D721Med (cell line): ENCODE data around the gene WSCD2.

Experiments used
- DNase-seq: peaks from one replicate; pipeline ENCODE4 v3.0.0; 2011; ENCODE audit warnings: low spot score; ENCODE audit not compliant: insufficient read length
- FAIRE-seq: peaks from 2 replicates; lab custom pipeline; 2011; peaks lifted over from hg19 to GRCh38; lab: Jason Lieb, UNC
- TF ChIP-seq, protein P1 (sequence below): IDR thresholded peaks from 2 replicates; pipeline ENCODE4 v1.5.1; 2012; ENCODE audit warnings: mild to moderate bottlenecking, control low read depth; ENCODE audit not compliant: insufficient read depth; ENCODE audit errors: missing control alignments

Gene WSCD2

DNA sequence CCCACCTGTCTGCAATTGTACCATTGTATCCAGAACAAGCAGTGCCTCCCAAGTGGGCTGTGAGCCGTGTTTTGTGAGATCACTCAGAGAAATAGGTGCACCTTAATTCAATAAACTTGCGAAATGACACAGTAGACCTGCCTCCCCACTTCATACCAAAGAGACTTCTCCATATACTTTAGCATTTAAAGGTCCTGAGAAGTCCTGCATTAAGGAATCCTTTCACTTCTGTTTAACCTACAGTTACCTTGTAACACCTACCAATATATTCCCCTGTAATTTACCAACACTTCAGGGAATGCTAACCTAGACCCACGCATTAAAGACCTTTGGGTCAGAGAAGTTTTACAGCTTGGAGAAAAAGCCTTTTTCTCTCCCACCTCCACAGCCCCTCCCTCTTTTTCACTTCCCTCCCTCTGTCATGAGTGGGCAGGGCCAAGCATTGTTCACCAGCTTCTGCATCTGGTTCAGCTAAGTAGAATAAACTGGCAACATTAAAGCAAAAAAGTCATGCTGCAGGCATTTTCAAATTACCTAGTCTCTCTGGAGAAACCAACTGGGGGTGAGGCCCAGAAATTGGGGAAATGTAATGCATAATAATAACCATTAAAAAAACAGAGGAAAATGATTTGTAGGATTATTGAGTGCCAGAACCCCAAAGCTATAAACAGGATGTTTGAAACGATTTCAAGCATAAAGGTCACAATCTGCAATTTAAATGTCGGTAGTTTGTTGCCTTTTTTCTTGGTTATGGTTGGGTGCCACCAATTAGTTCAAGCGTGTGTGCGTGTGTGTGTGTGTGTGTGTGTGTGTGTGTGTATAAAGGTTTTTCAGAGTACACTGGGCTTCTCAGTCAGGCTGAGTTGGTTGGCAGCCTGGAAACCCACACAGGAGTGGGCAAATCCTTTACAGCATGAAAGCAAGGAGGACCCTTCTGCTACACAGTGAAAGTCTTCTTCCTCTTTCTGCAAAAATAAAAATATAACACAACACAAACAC is 13.7 kb upstream of the WSCD2 start:
- DNase-seq (no peak), FAIRE-seq (no peak)
- TF ChIP-seq, protein P1, sequence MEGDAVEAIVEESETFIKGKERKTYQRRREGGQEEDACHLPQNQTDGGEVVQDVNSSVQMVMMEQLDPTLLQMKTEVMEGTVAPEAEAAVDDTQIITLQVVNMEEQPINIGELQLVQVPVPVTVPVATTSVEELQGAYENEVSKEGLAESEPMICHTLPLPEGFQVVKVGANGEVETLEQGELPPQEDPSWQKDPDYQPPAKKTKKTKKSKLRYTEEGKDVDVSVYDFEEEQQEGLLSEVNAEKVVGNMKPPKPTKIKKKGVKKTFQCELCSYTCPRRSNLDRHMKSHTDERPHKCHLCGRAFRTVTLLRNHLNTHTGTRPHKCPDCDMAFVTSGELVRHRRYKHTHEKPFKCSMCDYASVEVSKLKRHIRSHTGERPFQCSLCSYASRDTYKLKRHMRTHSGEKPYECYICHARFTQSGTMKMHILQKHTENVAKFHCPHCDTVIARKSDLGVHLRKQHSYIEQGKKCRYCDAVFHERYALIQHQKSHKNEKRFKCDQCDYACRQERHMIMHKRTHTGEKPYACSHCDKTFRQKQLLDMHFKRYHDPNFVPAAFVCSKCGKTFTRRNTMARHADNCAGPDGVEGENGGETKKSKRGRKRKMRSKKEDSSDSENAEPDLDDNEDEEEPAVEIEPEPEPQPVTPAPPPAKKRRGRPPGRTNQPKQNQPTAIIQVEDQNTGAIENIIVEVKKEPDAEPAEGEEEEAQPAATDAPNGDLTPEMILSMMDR = no peak

DNA sequence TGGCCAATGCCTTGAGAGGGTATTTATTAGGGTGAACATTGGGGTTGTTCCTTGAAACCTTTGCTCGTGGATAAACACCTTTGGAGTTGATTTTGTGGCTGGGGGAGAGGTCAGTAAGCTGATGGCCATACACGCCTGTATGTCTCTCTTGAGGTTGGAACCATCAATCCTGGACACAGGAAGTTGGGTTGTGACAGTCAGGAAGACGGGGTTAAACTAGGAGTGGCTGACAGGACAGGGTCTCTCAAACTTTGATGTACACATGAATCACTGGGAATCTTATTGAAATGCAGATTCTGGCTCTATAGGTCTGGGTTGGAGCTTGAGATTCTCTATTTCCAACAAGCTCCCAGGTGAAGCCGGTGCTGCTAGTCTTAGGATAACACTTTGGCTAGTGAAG is 12.8 kb upstream of the WSCD2 start:
- TF ChIP-seq, protein P1 = no peak
- FAIRE-seq (no peak), DNase-seq (no peak)

DNA sequence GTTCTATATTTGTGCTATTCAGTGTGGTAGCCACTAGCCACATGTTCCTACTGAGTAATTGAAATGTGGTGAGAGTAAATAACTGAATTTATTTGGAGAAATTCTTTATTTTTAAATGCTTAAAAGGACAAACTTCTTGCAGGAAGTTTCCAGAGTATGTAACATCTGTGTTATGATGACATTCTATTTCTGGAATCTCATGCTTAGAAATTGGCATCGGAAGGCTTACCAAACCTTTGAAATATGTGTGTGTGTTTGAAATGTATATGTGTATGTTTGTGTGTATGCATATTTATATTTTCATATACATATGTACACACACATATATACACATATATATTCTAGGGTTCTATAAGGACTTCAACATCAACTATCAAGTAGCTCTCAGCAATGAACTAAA is 12.4 kb upstream of the WSCD2 start:
- FAIRE-seq (no peak), DNase-seq (no peak)

GRCh38 chr12:108117163-108117849 is 11.8 kb upstream of the WSCD2 start:
- TF ChIP-seq, protein P1 = no peak
- DNase-seq = no peak
- FAIRE-seq = no peak

More for the DNA sequence above, 12.4 kb upstream of the WSCD2 start:
- TF ChIP-seq, protein P1 = no peak

DNA sequence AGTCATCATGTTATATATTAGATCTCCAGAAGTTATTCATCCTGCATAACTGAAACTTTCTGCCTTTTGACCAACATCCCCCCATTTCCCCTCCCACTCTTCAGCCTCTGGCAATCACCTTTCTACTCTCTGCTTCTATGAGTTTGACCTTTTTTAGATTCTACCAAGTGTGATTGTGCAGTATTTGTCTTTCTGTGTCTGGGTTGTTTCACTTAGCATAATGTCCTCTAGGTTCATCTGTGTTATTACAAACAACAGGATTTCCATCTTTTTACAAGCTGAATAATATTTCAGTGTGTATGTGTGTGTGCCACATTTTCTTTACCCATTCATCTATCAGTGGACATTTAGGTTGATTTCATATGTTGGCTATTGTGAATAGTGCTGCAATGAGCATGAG is 11.2 kb upstream of the WSCD2 start:
- no peak for DNase-seq
- no peak for FAIRE-seq
- TF ChIP-seq, protein P1 = no peak

GRCh38 chr12:108119126-108119973 is 9.7 kb upstream of the WSCD2 start:
- TF ChIP-seq, protein P1 = no peak
- DNase-seq = no peak
- FAIRE-seq = no peak
